GM19468 (cell line): ENCODE data around the gene LCNL1.

Source experiments
- ATAC-seq: cut with Tn5 transposase; IDR thresholded peaks from one replicate; pipeline ENCODE4 v1.9.1; 2021; ENCODE audit warnings: mild to moderate bottlenecking, moderate library complexity, moderate number of reproducible peaks; ENCODE audit not compliant: unreplicated experiment; ENCODE audit errors: extremely low read depth

Gene LCNL1

DNA sequence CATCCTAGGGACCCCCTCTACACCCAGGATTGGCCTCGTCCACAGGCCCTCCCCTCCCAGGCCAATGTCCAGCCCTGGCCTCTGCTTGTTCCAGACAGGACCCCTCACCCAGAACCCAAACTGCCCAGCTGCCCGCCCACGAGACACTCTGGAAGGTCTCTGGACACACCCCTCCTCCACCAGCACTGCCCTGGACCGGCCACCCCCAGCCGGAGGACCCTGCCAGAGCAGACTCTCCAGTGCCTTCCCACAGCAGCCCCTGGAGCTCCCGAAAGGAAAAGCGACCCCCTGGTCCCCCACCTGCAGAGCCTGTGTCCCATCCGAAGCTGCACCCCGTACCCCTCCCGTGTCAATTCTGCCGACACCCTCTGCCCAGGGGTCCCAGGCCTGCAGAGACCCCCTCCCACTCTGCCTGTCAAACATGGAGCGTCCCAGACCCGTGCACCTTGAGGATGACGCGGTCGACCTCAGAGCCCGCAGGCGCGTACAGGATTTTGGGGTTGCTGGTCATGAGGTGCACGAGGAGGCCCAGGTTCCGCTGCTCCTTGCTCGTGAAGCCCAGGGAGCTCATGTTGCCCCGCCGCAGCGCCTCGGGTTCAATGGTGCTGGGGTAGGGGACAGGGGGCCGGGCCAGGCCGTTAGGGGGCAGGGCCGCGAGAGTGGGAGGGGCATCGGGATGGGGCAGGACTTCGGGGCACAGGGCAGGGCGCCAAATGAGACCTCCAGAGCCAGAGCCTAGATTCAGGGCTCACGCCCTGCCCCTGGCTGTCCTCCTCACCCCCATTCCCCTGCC, 37.3 kb downstream of the LCNL1 start:
- no peak for ATAC-seq

DNA sequence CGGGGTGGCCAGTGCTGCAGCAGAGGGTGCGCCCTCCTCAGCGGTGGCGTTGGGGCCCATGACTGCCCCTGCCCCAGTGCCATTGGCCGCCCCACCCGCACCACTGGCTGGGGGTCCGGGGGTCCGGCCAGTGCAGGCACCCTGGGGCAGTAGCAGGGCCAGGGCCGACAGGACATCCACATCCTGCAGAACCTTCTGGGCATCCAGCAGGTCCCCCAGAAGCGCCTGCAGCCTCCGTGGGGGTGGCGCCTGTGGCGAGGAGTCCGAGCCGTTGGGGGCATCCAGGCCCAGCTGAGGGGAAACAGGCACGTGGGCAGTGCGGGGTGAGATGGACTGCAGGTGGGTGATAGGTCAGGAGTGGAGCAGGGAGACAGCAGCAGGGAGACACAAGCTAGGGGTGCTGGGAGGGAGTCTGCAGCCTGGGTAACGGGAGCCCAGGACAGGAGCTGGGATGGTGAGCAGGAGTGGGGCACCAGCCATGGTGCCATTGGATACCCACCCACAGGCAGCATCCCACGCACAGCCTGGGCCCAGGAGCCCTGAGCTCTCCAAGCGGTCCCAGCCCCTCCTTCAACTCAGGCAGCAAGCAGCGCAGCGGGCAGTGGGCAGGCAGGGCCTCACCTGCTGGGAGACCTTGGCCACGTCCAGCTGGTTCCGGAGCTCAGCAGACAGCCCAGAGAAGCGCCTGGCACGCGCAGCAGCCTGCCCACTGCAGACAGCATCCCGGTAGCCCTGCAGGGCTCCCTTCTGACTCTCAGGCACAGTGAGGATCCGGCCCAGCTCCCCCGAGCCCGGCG, 38.2 kb downstream of the LCNL1 start:
- ATAC-seq, result no peak

DNA sequence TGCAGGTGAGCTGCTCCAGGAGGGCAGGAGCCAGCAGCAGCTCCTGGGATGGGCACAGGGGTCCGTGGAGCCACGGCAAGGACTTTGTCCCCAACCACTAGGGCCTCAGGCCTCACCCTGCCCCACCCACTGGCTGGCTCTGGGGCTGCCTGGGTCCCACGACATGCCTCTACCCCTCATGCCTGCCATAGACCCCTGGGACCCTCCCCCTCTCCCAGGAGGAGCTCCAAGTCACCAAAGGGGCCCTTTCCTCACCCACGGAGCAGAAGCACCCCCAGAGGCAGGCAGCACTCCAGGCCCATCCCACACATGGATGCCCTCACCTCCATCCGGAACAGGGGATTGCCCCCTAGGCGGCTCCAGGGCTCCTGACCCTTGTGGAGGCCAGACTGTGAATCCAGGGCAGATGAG, 38.8 kb downstream of the LCNL1 start:
- no peak for ATAC-seq

DNA sequence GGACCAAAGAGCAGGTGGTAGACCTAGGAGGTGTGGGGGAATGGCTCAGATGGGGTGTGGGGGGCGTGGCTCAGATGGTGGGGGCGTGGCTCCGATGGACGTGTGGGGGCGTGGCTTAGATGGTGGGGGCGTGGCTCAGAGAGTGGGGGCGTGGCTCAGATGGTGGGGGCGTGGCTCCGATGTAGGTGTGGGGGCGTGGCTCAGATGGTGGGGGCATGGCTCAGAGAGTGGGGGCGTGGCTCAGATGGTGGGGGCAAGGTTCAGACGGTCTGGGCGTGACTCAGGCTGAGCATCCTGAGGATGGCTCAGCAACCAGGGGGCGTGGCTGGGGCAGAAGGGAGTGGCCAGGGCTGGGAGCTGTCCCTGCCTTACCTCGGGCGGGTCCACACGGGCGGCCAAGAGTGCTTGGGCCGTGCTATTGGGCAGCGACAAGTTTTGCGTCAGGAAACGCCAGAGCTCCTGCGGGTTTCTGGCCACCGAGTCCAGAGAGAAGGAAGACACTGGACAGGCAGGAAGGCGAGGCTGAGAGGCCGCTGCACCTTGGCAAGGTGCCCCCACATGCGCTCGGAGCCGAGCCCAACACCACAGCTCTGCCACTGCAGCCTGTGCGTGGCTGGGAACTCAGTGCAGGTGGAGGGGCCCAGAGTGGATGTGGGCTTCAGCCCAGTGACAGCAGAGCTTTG, 39.3 kb downstream of the LCNL1 start:
- ATAC-seq, result no peak

DNA sequence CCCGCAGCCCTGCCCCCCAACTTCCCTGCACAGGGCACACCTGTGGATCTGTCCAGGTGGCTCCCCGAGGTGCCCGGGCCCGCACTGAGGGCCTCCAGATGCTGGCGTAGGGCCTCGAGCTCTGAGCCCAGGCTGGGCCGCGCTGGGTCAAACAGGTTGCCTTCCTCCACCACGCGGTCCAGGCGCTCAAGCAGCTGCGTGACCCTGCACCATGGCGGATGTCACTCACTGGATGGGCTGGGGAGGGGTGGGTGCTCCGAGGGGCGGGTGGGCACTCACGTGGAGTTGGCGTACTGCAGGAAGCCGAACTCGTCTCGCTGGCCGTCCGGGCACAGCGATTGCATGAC, 39.8 kb downstream of the LCNL1 start:
- no peak for ATAC-seq

DNA sequence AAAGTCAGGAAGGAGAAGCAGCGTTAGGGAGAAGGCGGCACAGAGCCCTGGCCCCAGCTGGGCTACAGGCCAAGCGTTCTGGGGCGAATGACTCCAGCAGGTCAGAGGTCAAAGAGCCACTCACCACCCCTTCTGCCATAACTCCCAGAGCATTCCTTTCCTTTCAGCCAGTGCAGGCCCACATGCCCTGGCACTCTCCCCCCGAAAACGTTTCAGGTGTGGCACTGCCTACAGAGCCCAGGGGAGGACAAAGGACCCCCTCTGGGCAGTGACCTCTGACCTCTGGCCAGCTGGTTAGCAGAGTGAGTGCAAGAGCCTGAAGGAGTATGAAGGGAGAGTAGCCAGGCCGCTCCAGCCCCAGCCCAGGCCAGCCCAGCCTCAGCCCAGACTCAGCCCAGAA, 40.4 kb downstream of the LCNL1 start:
- ATAC-seq, result no peak

DNA sequence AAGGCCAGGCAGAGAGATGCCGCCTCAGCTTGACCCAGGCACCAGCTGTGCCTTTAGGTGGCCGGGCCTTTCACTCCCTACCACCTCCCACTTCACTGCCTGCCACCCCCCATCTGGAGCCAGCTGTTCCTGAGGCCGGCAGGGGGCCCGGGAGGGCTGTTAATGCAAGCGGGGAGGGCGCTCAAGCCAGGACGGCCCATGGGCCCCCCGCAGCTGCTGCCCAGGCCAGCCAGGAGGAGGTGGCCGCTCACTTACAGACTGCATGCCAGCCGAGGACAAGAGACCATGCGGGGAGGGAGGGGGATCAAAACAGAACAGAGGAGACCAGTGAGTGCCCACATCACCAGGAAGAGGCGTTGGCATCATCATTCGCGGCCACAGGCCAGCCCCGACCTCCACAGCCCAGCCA, 40.8 kb downstream of the LCNL1 start:
- ATAC-seq, result no peak

DNA sequence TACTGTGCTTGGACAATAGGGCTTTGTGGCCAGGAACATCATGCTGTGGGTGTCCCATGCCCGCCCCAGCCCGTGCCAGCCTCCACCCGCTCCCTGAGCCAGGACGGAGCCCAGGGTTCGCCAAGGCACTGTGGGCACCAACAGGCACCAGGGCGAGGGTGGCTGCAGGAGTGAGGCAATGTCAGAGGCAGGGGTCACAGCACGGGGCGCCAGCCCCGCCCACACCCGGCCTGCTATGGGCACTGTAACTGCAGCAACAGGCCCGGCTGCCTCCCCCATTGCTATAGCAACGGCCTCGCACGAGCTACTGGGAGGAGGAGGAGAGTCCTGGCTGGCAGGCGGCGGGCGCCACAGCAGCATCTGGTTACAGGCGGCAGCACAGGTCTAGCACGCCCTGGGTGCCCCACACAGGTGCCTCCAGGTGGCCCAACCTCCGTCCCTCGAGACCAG, 42.7 kb downstream of the LCNL1 start:
- no peak for ATAC-seq

DNA sequence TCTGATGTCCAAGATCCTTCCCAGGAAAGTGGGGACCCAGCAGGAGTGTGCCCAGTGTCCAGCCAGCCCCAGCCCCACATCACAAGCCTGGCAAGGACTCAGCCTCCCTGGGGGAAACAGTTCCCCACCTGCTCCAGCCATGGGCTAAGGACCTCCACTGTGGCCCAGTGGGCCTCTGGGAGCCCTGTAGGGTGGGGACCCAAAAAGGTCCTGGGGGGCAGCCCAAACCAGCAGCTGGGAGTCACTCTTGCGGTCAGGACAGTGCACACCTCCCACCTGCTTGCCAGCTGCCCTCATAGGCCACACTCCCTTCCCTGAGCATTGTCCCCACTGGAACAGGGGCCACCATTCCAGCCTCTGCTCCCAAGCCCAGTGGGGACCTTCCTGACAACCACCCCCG, 43.6 kb downstream of the LCNL1 start:
- no peak for ATAC-seq

DNA sequence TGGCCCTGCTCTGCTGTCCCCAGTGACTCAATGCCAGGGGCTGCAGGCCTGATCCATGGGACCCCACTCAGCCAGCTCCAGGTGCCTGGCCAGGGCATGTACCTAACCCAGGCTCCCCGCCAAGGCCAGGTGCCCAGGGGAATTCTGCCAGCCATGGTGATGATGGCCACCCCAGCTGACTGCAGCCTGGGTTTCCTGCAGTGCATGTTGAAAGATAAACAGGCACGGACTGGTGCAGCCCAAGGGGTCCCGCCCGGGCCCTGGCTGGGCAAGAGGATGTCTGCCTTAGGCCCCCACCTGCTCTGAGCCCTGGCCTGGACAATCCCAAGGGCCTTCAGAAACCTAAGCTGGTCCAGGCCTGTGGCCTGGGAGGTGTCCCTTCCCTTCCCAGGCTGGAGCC, 44.0 kb downstream of the LCNL1 start:
- ATAC-seq, result no peak

DNA sequence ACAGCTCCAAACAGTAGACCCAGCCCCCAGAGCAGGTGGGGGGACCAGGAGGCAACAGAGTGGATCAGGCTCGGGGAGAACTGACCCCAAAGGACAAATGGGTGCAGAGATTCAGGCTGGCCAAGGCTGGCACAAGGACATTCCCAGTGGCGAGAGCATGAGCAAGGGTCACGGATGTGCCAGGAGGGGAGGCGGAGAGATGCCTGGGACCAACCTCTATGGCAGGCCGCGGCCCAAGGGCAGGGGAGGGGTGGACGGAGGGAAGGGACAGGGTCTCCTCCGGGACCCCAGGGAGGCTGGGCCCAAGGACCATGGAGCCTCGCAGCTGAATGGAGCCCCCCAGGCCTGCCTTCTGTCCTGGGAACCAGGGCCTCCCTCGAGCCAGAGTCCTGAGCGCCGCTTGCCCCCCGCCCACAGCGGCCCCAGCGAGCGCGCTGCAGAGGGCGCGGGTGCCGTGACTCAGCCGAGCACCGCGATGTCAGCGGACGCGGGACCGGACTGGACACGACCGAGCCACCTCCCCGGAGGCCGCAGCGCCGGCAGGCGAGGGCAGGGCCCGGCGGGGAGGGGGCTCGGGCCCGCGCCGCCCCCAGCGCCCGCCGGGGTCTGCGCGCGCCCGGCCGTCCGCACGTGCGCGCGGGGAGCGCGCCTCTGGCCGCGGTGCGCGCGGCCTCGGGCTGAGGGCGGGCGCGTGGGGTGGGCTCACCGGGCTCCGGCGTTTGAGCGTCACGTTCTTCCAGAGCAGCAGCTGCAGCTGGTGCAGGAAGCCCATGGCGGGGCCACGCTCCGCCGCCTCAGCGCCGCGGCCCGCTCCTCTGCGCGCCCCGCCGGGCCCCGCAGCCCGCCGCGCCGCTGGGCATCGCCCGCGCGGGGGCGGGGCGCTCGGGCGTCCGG, 44.8 kb downstream of the LCNL1 start, which contains the start of gene ABCA2:
TSS of gene ABCA2 (minus strand) at position 869 of the 894 bp plus-strand sequence. CDS start at position 772, 97 bp downstream.
- ATAC-seq, result no peak

DNA sequence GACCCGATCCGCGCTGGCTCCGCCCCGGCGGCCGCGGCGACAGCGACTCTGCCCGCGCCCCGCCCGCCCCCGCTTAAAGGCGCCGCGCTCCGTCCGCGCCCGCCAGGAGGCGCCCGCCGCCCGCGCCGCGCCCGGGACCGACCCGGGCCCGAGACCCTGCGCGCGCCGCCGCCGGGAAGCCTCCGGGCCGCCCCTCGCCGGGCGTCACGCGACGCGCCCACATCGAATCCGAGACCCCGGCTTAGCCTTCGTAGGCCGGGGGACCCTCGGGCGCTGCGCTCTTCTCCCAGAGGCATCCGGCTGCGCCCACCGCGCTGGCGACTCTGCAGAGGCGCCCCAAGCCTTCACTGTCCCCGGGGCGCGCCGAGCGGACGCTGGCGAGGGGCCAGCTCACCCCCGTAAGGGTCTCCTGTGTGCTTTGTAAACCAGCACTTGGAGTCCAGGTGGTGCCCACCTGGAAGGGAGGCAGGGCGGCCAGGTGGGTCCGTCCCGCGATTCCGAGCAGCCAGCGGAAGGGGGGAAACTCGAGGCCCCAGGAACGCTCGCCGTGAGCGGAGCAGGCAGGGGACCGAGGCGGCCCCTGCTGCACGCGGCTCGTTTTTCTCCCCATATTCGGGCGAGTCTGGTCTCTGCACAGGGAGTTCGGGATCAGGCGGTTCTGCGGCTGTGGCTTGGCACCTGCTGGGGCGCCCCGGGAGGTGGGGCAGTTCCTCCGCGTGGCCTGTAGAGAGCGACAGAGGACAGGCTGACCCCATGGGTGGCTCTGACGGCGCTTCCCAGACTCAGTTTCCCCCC, 45.7 kb downstream of the LCNL1 start:
- ATAC-seq, result no peak

DNA sequence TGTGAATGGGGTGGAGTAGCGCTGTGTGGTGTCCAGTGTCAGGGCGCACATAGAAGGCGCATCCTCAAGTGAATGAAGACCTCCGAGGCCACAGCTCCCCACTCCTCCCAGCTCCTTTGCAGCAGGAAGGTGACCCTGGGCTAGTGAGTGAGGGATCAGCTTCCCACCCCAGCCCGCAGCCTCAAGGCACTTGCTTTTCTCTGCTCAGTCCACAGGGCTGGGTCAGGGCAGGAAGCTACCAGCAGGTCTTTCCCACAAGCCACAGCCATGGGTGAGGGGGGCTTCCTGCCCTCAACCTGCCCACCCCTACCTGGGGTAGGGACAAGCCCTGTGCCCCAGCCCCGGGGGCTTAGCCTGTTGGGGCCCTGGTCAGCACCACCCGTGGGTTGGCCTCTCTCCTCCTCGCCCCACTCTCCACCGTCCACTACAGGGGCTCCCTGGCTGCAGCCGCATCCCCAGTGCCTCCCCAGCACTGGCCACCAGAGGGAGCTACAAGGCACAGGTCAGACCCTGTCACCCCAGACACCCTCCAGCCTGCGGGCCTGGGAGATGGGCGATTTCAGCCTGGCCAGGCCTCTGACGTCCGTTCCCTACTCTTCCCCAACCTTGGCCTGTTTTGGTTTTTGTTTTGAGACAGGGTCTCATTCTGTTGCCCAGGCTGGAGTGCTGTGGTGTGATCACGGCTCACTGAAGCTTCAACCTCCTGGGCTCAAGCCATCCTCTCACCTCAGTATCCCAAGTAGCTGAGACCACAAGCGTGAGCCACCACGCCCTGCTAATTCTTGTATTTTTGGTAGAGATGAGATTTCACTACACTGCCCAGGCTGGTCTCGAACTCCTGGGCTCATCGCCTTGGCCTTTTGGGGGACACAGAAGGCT, 46.5 kb downstream of the LCNL1 start:
- ATAC-seq, result no peak

DNA sequence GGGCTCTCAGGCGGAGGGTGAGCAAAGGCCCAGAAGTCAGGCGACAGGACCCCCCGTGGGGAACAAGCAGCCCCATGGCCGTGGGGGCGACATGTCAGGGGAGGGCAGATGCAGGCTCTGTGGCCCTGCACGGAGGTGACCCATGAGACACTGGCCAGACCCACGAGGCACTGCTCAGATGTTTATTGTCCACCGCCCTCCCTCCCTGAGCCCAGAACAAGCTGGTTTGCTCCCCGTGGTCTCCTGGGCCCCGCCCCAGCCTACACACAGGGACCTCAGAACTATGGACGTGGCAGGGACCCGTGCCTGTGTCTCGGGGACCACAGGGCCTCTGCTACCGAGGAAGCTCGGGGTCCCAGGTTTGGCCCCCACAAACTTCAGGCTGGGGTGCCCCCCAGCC, 47.2 kb downstream of the LCNL1 start:
- ATAC-seq, result no peak

DNA sequence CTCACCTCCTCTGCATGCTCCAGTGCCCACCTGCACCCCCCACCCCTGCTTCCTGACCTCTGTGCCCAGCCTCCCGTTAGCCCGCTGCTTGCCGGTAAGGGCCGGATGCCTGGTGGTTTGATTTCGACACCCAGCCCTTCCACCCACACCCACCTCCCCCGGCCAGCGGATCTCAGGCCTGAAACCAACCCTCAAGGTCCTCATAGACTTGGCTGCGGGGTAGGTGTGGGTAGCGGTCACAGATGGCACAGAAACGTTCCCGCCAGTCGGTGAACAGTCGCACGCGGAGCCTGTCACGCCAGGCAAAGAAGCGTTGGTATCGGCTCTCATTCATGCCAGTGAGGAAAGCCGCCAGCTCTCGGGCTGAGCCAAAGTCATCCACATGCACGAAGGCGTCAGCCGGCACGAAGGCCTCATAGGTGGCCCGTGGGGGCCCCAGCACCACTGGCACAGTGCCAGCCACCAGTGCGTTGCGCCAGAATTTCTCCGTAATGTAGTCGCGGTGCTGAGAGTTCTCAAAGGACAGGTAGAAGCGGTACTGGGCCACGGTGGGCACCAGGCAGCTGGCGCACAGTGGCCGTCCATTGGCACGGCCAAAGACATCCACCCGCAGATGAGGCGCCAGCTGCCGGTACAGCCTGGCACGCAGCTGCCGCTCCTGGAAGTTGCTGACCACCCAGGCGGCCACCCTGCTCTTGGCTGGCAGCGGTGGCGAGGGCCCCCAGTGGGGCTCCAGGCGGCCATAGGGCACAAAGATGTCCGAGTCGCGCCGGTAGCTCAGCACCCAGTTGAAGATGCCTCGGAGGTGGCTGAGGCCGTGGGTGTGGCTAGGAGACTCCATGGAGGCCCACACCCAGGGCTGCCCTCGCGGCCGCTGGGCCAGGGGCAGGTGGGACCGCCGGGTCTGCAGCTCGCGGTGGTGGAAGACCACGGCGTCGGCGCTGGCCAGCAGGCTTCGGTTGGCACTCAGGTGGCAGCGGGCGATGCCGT, 48.0 kb downstream of the LCNL1 start:
- ATAC-seq, result no peak

DNA sequence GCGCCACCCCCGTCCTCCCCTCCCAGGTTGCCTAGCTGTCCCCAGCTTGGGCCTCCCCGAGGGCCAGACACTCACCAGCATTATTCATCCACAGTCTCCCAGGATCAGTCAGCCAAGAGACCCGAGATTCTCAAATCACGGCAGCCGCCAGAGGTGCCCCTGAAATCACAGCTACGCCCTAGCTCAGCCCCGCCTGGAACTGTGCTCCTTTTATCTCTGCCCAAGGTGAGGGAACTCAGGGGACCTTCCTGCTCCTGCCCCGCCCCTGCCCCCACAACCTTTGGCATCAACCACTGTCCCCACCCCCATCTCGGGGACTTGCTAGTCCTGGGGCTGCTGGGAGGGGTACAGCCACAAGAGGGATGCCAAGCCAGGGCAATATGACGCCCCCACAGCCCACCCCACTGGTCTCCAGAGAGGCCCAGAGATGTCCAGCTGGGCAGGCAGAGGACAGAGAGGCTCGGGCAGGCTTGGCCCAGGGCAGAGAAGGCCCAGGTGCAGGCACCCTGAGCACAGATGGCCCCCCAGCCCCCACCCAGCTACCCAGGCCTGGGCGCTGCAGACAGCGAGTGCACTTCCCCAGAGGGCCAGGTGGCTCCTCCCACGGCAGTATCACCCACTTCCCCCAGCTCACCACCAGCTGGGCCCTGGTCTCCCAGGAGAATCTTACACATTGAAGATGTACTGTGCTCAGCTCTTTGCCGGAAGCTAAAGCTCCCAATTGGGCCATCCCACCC, 49.3 kb downstream of the LCNL1 start, which contains the start of gene FUT7:
TSS of gene FUT7 (minus strand) at position 185 of the 737 bp plus-strand sequence. CDS start at position 88, 97 bp downstream.
- ATAC-seq, result no peak
